Erythroblast (primary cell): ENCODE data around the gene ANXA4.

ENCODE experiments used
- GATA1 ChIP-seq: IDR thresholded peaks from 2 replicates; pipeline ENCODE4 v1.6.1; 2011; ENCODE audit warnings: low read depth, mild to moderate bottlenecking, control low read depth, low read length, moderate library complexity
- POLR2A ChIP-seq: IDR thresholded peaks from 2 replicates; pipeline ENCODE4 v1.6.1; 2011; ENCODE audit warnings: mild to moderate bottlenecking, low read length

DNA sequence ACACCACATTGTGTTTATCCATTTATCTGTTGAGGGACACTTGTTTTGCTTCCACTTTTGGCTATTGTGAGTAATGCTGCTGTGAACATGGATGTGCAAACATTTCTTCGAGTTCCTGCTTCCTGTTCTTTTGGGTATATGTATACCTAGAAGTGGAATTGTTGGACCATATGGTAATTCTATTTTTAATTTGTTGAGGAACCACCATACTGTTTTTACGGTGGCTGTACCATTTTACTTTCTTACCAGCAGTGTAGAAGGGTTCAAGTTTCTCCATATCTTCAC, 23.1 kb downstream of the ANXA4 start:
- TF ChIP-seq POLR2A (no peak), GATA1 (no peak)
